SKM-1 (cell line): ENCODE measurements around the gene FMO2.

Experiments
- DNase-seq: peaks from one replicate; lab custom pipeline; 2025; ENCODE audit not compliant: unreplicated experiment; lab: John Stamatoyannopoulos, UW

FMO2 gene

DNA sequence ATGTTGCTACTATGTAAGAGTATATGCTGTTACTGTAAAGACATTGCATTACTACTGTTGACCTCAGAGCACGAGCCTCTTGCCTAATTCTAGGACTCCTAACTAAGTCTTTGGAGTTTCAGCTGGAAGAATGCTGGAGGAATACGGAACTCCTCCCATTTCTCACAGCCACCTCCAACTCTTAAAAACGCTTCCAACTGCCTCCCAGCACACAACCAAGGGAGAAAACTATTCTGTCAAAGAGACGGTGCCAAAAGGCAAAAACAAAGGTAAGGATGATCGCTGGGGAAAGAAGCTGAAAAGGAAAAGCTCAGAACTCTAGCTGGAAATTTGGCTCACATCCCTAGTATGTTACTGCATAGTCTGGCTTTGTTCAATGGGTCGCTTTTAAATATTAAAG, at the start of gene FMO2:
TSS of gene FMO2 (plus strand) at position 210 of the 400 bp plus-strand sequence. CDS start 414 bp downstream, outside the sequence.
- DNase-seq: no peak

DNA sequence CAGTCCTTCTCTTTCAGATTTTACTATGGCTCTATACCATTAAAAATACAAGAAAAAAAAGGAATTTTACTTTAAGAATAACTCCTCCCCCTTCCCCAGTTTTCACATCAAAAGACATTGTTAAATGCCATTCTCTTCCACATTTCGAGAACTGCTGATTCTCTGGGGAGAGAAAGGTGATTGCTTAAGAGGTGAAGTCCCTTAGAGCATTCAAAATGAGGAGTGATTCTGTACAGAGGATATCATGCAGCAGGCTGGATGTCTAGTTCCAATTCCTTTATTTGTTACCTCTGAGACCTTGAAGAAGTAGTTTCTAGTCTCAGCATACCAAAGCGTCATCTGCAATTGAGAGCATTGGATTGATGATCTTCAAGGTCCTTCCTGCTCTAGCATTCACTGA, 47.5 kb upstream of the FMO2 start:
- DNase-seq: no peak

GRCh38 chr1:171138980-171139379, 46.1 kb upstream of the FMO2 start:
- DNase-seq: no peak

DNA sequence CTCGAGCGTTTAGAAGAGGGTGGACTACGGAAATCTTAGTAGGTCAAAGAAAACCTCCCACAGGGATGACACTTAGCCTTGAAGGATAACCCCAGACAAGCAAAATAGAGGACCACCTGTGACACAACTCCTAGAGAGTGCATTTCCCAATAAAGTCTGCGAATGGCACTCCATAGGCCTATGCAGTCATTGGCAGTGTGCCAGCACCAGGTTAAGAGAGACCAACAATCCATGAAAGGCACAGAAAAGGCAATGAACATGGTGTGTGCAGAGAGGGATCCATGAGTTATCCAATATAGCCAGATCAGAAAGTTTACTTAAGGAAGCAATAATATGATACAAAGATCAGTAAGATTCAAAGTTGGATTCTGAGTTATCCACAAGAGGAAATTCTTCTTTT, 45.2 kb upstream of the FMO2 start:
- DNase-seq: no peak

GRCh38 chr1:171140401-171140800, 44.7 kb upstream of the FMO2 start:
- DNase-seq: no peak

DNA sequence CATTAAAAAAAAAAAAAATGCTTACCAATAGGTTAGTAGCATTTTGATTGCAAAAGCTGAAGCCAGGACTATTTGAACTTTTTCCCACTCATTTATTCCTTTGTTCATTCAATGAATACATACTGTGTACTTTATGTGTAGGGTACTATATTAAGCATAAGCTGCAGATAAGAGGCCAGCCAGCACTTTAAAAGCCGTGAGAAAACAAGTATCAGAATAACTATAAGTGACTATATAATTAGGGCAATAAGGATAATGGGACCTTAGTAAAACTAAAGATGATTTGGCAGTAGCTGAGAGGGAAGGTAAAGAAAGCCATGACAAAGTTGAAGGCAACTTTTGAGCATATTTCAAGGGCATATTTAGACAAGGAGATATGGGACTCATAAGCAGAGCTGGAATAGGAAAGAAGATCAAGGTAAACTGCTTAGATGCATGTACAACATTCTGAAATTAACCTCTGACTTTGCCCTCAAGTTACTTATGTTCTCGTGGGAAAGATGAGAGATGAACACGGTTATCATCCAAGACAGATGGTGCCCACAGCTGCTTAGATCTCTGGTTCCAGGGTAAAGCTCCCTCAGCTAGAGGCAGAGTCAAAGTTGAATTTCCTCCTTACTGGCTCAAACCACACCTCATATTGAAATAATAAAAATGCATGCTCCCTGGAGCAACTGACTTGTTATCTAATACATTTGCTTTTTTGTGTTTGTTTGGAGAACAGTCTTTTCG, 44.0 kb upstream of the FMO2 start:
- DNase-seq: no peak

- no peak for DNase-seq
Observed at GRCh38 chr1:171141688-171142415, 43.2 kb upstream of the FMO2 start.

- DNase-seq: no peak
Observed at GRCh38 chr1:171142416-171143385, 42.4 kb upstream of the FMO2 start.

GRCh38 chr1:171150156-171150555, 34.9 kb upstream of the FMO2 start:
- DNase-seq: no peak

DNA sequence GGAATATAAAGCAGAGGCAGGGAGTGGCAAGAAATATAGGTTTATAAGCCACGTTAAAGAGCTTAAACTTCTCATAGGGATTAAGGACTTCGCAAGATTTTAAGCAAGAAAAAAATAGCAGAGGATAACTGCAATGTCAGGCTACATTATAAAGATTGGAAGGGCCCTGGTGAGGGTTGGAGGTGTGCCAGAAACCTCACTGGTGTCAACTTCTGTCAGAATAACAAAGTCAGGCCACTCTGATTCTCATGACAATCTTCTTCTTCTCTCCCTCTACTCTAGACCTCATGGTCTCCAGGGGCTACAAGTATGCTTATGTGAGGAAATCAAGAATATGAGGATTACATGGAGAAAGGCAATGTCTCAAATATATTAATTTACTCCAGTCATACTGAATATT, 32.6 kb upstream of the FMO2 start:
- DNase-seq: no peak

DNA sequence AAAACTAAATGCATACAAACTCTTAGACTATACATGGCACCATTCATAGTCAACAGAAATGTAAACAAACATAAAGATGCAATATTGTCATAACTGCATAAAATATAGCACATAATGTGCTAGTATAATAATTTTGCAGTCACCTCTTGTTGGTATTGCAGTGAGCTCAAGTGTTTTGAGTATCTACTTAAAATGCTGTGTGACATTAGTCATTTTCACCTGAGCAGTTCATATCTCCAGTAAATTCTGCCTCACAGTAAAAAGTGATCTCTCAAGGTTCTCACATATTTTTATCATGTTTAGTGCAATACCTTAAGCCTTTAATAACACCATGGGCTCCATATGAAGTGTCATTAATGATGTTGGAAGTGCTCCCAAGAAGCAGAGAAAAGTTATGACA, 29.6 kb upstream of the FMO2 start:
- DNase-seq: no peak

DNA sequence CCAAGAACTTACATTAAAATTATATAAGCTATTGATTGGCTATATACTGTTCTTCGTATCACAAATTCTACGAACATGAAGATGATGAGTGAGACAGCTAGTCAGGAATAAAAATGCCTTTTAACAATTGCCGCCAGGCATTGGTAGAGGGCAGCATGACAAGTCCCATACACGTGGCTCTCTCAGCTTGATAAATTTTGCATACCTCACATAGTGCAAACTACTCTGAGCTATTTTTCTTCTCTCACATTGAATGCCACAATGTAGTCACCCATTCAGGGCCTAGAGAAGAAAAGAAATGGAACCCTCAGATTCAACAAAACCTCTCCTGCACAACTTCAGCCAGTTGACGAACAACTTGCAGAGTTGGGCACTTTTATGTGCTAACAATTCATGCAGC, 27.0 kb upstream of the FMO2 start:
- DNase-seq: no peak

- no peak for DNase-seq
Observed at GRCh38 chr1:171158551-171158950, 26.5 kb upstream of the FMO2 start.

GRCh38 chr1:171159148-171159547, 26.0 kb upstream of the FMO2 start:
- DNase-seq: no peak

GRCh38 chr1:171160211-171160610, 24.9 kb upstream of the FMO2 start:
- DNase-seq: no peak

GRCh38 chr1:171160639-171161354, 24.3 kb upstream of the FMO2 start:
- no peak for DNase-seq

- no peak for DNase-seq
Observed at GRCh38 chr1:171161431-171161830, 23.7 kb upstream of the FMO2 start.

- no peak for DNase-seq
Observed at GRCh38 chr1:171166361-171166760, 18.7 kb upstream of the FMO2 start.

DNA sequence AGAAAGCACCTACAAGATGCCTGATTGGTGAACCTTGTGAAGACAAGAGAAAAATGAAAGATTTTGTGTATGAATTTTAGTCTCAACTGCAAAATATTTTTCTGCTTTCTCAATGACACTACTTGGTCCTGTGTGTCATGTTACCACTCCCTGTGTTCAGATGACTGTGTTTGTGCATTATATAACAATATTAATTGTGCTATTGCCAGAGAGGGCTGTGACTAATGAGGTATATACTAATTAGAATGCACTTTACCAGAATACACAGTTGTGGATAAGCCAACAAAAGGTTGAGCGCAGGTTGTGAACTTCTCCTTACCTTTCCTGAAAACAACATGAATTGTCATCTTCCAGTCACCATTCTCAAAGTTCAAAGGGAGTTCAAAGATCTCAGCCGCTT, 17.3 kb upstream of the FMO2 start:
- no peak for DNase-seq

DNA sequence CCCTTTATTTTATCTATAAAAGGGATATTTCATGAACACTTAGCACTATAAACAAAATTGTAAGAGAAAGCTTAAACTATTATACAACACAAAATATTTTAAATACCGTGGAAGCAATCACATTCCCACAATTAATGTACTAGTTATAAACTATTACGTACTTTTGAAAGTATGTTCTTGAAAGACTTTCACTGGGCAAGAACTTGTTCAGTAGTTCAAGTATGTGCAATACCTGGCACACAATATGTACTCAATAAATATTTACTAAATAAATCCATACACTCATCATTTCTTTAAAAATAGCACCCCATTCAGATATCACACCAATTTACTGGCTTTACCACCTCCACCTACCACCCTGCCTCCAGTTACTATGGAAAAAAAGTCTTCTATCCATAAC, 12.6 kb upstream of the FMO2 start:
- DNase-seq: no peak

GRCh38 chr1:171173069-171173468, 12.0 kb upstream of the FMO2 start:
- DNase-seq: no peak
